GM11168 (cell line): ENCODE measurements around the gene CNN3.
"Not testable (repeated sequence)": the region's sequence is repeated elsewhere in the genome, so short reads cannot be mapped to it uniquely, and the experiment has no call there.

Experiments used
- in situ Hi-C: fragments of 300-500 bp; cut with MboI; formaldehyde crosslinking; loops from one replicate; pipeline ENCODE4 v1.12.0; 2022; ENCODE audit warnings: low sequenced_read_pairs; ENCODE audit not compliant: unreplicated experiment

Gene CNN3

GRCh38 chr1:94951046-94951445 is 24.1 kb upstream of the CNN3 start:
- in situ Hi-C loops: no loop called here

GRCh38 chr1:94949681-94950661 is 23.1 kb upstream of the CNN3 start:
- in situ Hi-C loops: no loop called here

GRCh38 chr1:94947437-94947836 is 20.5 kb upstream of the CNN3 start:
- in situ Hi-C loops: no loop called here

- in situ Hi-C loops: no loop called here
Measured at GRCh38 chr1:94946886-94947285, 20.0 kb upstream of the CNN3 start.

- in situ Hi-C loops: no loop called here
Measured at GRCh38 chr1:94942171-94943128, 15.5 kb upstream of the CNN3 start.

- in situ Hi-C loops: not testable (repeated sequence)
Measured at GRCh38 chr1:94941480-94941879, 14.6 kb upstream of the CNN3 start.

- in situ Hi-C loops: no loop called here
Measured at GRCh38 chr1:94940738-94941137, 13.8 kb upstream of the CNN3 start.

GRCh38 chr1:94937820-94938219 is 10.9 kb upstream of the CNN3 start:
- in situ Hi-C loops: no loop called here

GRCh38 chr1:94936861-94937620 is 10.1 kb upstream of the CNN3 start:
- in situ Hi-C loops: no loop called here

- in situ Hi-C loops: no loop called here
Measured at GRCh38 chr1:94935476-94935875, 8.6 kb upstream of the CNN3 start.

GRCh38 chr1:94935034-94935433 is 8.1 kb upstream of the CNN3 start:
- in situ Hi-C loops: no loop called here

GRCh38 chr1:94934551-94934950 is 7.6 kb upstream of the CNN3 start:
- in situ Hi-C loops: no loop called here

GRCh38 chr1:94931254-94931841 is 4.4 kb upstream of the CNN3 start:
- in situ Hi-C loops: no loop called here

- in situ Hi-C loops: no loop called here
Measured at GRCh38 chr1:94929351-94930217, 2.7 kb upstream of the CNN3 start.

- in situ Hi-C loops: no loop called here
Measured at GRCh38 chr1:94928293-94928939, 1.5 kb upstream of the CNN3 start.

GRCh38 chr1:94927405-94928175 is 680 bp upstream of the CNN3 start:
- in situ Hi-C loops: no loop called here

GRCh38 chr1:94926126-94926914 is 590 bp downstream of the CNN3 start:
- in situ Hi-C loops: no loop called here
